HS-5 (cell line): ENCODE measurements around the gene NSF.

ENCODE experiments used
- DNase-seq: peaks from one replicate; pipeline ENCODE4 v3.0.0-alpha.2; 2012; ENCODE audit warnings: low read depth

Gene NSF

GRCh38 chr17:46803544-46803943, 213.1 kb downstream of the NSF start:
- no peak for DNase-seq

GRCh38 chr17:46805771-46806170, 215.3 kb downstream of the NSF start:
- no peak for DNase-seq
